Measurements from ENCODE around the gene MUC12.

DNA sequence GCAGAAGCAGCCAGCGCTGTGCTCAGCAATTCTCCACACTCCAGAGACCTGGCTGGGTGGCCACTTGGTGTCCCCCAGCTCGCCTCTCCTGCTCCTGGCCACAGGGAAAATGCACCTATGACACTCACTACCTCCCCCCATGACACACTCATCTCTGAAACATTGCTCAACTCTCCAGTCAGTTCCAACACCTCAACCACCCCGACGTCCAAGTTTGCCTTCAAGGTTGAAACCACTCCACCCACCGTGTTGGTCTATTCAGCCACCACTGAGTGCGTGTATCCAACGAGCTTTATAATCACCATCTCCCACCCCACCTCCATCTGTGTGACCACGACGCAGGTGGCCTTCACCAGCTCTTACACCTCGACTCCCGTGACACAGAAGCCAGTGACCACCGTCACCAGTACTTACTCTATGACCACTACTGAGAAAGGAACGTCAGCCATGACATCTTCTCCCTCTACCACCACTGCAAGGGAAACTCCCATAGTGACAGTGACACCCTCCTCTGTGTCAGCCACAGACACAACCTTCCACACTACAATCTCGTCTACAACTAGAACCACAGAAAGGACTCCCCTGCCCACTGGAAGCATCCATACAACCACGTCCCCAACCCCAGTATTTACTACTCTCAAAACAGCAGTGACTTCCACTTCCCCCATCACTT, 17.3 kb upstream of the MUC12 start:
- TF ChIP-seq EZH2 (IDR thresholded peaks at IDR 0.05; ENCODE audit: borderline replicate concordance, low read depth, low read length, severe bottlenecking): no peak
- TF ChIP-seq, protein P1, sequence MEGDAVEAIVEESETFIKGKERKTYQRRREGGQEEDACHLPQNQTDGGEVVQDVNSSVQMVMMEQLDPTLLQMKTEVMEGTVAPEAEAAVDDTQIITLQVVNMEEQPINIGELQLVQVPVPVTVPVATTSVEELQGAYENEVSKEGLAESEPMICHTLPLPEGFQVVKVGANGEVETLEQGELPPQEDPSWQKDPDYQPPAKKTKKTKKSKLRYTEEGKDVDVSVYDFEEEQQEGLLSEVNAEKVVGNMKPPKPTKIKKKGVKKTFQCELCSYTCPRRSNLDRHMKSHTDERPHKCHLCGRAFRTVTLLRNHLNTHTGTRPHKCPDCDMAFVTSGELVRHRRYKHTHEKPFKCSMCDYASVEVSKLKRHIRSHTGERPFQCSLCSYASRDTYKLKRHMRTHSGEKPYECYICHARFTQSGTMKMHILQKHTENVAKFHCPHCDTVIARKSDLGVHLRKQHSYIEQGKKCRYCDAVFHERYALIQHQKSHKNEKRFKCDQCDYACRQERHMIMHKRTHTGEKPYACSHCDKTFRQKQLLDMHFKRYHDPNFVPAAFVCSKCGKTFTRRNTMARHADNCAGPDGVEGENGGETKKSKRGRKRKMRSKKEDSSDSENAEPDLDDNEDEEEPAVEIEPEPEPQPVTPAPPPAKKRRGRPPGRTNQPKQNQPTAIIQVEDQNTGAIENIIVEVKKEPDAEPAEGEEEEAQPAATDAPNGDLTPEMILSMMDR (IDR thresholded peaks at IDR 0.05; ENCODE audit: borderline replicate concordance, extremely low read depth, low read length, poor library complexity, severe bottlenecking): no peak
